Smooth muscle cell (in vitro differentiated cells): Measurements from ENCODE around the gene TMC4. TPM values are rescaled to one million over a fixed set of nuclear protein-coding genes. Genes with fewer than 3 reads are reported as not detected.
A peak's percentile ranks its signal among the peaks of the same experiment; 100 is the strongest.

Source experiments
- DNase-seq: peaks from one replicate; lab custom pipeline; 2025; ENCODE audit not compliant: unreplicated experiment; lab: John Stamatoyannopoulos, UW
- H2AFZ ChIP-seq: fragments of 200-600 bp; sonication (generic); 2 replicates; pipeline ENCODE4 v1.6.0; 2016; ENCODE audit warnings: antibody characterized with exemption, low read depth, mild to moderate bottlenecking
- H3F3A ChIP-seq: fragments of 200-600 bp; sonication (generic); 2 replicates; pipeline ENCODE4 v1.6.0; 2017; ENCODE audit warnings: antibody characterized with exemption, low read depth
- H3K27ac ChIP-seq: fragments of 200-600 bp; sonication (generic); 2 replicates; pipeline ENCODE4 v1.5.1; 2016; ENCODE audit warnings: low read depth, mild to moderate bottlenecking
- H3K27me3 ChIP-seq: fragments of 200-600 bp; sonication (generic); 2 replicates; pipeline ENCODE4 v1.6.1; 2016; ENCODE audit warnings: low read depth, mild to moderate bottlenecking
- H3K36me3 ChIP-seq: fragments of 200-600 bp; sonication (generic); 2 replicates; pipeline ENCODE4 v1.5.1; 2016; ENCODE audit warnings: low read depth
- H3K4me1 ChIP-seq: fragments of 200-600 bp; sonication (generic); 2 replicates; pipeline ENCODE4 v1.5.1; 2016; ENCODE audit warnings: low read depth
- H3K4me2 ChIP-seq: fragments of 200-600 bp; sonication (generic); 2 replicates; pipeline ENCODE4 v1.6.0; 2016; ENCODE audit warnings: mild to moderate bottlenecking
- H3K4me3 ChIP-seq: fragments of 200-600 bp; sonication (generic); 2 replicates; pipeline ENCODE4 v1.5.1; 2016; ENCODE audit warnings: mild to moderate bottlenecking
- H3K79me2 ChIP-seq: fragments of 200-600 bp; sonication (generic); 2 replicates; pipeline ENCODE4 v1.6.0; 2016; ENCODE audit warnings: low read depth, mild to moderate bottlenecking
- H3K9ac ChIP-seq: fragments of 200-600 bp; sonication (generic); 2 replicates; pipeline ENCODE4 v1.6.0; 2016; ENCODE audit warnings: low read depth
- H3K9me3 ChIP-seq: fragments of 200-600 bp; sonication (generic); replicated peaks from 2 replicates; pipeline ENCODE4 v1.5.1; 2016; ENCODE audit warnings: low read depth
- H4K20me1 ChIP-seq: fragments of 200-600 bp; sonication (generic); 2 replicates; pipeline ENCODE4 v1.6.0; 2016; ENCODE audit warnings: low read depth
- WGBS: methylation state at CpG from one replicate; pipeline ENCODE4 v1.1.7; 2016; ENCODE audit warnings: low lambda C conversion rate; 5-methylcytosine and 5-hydroxymethylcytosine counted together
- polyA plus RNA-seq: library from polyadenylated mRNA; unstranded; fragments of >200 nt; fragmentation: Nextera tagmentation; extraction: Ambion mirVana; gene quantifications from 2 replicates; pipeline ENCODE4 v1.2.1, GENCODE V29; 2016
- total RNA-seq: library from RNA; depleted of rRNA; stranded (reverse); fragments of >200 nt; gene quantifications from 2 replicates; pipeline ENCODE4 v1.2.3, GENCODE V29; 2014
- TF ChIP-seq, protein P1 (sequence below): fragments of 200-600 bp; sonication (generic); IDR thresholded peaks from 2 replicates; pipeline ENCODE4 v1.5.1; 2017; ENCODE audit warnings: borderline replicate concordance, mild to moderate bottlenecking, antibody characterized with exemption; ENCODE audit not compliant: insufficient read depth, poor library complexity, severe bottlenecking

Gene TMC4
- total and polyA plus RNA-seq, 2 experiments from 2014 or later = 5.9 to 6.7 TPM

DNA sequence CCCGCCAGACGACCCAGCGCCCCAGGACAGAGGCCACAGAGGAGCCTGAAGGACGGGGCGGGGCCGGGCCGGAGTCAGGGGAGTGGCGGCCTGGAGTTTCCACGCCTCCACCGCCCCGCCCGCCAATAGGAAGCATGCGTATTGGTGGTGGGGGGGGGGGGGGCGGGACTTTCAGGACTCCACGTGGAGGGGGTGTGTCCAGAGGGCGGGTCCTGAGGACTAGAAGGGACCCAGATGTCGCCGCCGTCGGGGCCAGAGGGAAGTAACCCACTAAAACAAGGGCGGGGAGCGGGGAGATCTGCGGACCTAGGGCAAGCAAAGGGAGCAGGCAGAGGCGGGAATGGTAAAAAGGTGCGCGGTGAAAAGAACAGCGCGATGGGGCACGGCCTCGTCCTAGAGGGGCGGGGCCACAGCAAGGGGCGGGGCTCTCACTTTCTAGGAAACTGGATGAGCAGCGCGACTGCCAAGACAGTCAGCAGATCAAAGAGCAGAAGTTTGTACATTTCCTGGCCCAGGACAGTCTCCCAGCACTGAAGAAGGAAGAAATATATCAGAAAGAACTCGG lies 10.6 kb downstream of the TMC4 start:
- Histone ChIP-seq H3K9ac (no peak overlapping the region), H2AFZ (no peak overlapping the region), H3K4me1 (peaks cover 11% of the 10 kb centered on the region), H4K20me1 (no peaks in the 10 kb centered on the region), H3K27me3 (no peaks in the 10 kb centered on the region), H3K36me3 (no peaks in the 10 kb centered on the region), H3K79me2 (peaks cover 6% of the 10 kb centered on the region), H3K4me3 (peak overlapping the region; percentile 48), H3K27ac (no peak overlapping the region), H3F3A (peaks cover 3% of the 10 kb centered on the region), H3K9me3 (no peaks in the 10 kb centered on the region), H3K4me2 (peak overlapping the region; percentile 59)
- TF ChIP-seq, protein P1, sequence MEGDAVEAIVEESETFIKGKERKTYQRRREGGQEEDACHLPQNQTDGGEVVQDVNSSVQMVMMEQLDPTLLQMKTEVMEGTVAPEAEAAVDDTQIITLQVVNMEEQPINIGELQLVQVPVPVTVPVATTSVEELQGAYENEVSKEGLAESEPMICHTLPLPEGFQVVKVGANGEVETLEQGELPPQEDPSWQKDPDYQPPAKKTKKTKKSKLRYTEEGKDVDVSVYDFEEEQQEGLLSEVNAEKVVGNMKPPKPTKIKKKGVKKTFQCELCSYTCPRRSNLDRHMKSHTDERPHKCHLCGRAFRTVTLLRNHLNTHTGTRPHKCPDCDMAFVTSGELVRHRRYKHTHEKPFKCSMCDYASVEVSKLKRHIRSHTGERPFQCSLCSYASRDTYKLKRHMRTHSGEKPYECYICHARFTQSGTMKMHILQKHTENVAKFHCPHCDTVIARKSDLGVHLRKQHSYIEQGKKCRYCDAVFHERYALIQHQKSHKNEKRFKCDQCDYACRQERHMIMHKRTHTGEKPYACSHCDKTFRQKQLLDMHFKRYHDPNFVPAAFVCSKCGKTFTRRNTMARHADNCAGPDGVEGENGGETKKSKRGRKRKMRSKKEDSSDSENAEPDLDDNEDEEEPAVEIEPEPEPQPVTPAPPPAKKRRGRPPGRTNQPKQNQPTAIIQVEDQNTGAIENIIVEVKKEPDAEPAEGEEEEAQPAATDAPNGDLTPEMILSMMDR = no peak
- 6% methylated on average over 20 of the region's 35 CpGs for WGBS
- peak; percentile 26 for DNase-seq

DNA sequence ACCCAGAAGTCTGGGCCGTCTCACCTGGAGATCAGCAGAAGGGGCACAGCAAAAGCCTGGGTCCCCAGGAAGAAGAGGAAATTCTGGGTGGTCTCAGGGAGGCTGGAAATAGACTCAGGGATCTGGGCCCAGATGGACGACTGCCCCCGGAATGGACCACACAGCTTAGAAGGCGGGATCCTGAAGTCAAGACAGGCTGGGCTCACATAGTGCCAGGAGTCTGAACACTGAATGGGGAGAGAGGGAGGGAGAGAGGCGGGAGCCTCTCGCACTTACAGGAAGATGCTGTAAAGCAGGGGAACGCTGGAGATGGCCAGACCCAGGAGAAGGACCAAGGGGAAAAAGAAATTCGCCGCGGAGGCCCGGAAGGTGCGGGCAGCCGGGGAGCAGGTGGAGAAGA lies 12.1 kb downstream of the TMC4 start:
- Histone ChIP-seq H3K9ac (peak overlapping the region; percentile 91), H3K4me2 (peak overlapping the region; percentile 89), H3K4me3 (peak overlapping the region; percentile 61), H3K79me2 (peaks cover 6% of the 10 kb centered on the region), H3F3A (peaks cover 14% of the 10 kb centered on the region), H3K4me1 (peaks cover 11% of the 10 kb centered on the region), H4K20me1 (no peaks in the 10 kb centered on the region), H3K36me3 (no peaks in the 10 kb centered on the region), H3K27ac (peak overlapping the region; percentile 90), H3K27me3 (no peaks in the 10 kb centered on the region), H3K9me3 (no peaks in the 10 kb centered on the region), H2AFZ (no peak overlapping the region)
- WGBS = 63% methylated on average over 13 of the region's 13 CpGs
- TF ChIP-seq, protein P1 = no peak
- DNase-seq = no peak

DNA sequence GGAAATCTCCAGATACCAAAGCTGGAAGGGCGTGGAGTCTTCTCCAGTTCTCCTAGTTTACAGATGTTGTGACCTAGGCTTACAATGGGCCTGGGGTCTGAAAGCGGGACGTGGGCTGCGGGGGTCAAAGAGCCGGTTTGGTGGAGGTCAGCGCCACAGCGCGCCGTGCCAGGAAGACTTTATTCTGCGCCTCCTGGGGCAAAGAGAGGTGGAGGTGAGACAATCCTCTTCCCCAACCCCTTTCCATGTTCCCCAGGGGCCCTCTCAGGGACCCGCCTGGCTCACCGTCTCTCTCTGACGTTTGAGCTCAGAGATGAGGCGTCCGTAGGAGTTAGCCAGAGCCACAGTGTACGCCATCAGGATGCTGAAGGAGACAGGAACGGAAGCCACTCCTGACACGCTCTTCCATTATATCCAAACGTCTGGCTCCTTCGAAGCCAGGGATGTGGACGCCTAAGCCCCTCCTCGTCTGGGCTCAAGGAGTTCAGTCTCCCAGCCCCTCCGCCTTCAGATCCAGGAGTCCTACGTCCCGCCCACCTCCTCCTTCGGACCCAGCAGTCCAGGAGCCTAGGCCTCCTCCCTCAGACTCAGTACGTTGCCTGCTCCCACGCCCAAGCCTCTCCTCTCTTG lies 12.7 kb downstream of the TMC4 start:
- H3K9me3 ChIP-seq = no peaks in the 10 kb centered on the region
- DNase-seq = no peak
- H3F3A ChIP-seq = peaks cover 14% of the 10 kb centered on the region
- H3K79me2 ChIP-seq = peaks cover 6% of the 10 kb centered on the region
- H3K9ac ChIP-seq = peak overlapping the region; percentile 91
- TF ChIP-seq, protein P1 = no peak
- 3% methylated on average over 23 of the region's 28 CpGs for WGBS
- H3K4me2 ChIP-seq = peak overlapping the region; percentile 89
- H4K20me1 ChIP-seq = no peaks in the 10 kb centered on the region
- peak overlapping the region; percentile 90 for H3K27ac ChIP-seq
- peak overlapping the region; percentile 82 for H2AFZ ChIP-seq
- peaks cover 11% of the 10 kb centered on the region for H3K4me1 ChIP-seq
- H3K27me3 ChIP-seq = no peaks in the 10 kb centered on the region
- H3K4me3 ChIP-seq = peak overlapping the region; percentile 61
- H3K36me3 ChIP-seq = no peaks in the 10 kb centered on the region
